Panc1 (cell line): Measurements from ENCODE around the gene PPM1H. TPM values are rescaled to one million over a fixed set of nuclear protein-coding genes. Genes with fewer than 3 reads are reported as not detected.
A peak's percentile ranks its signal among the peaks of the same experiment; 100 is the strongest.

Source experiments
- ATAC-seq: fragments of 200-7000 bp; cut with Tn5 transposase; 2 replicates; pipeline ENCODE4 v1.9.1; 2020; ENCODE audit warnings: mild to moderate bottlenecking, moderate library complexity
- BruUV-seq: library from RNA; stranded (reverse); fragments of 400-500 nt; replicated peaks from 2 replicates; lab custom pipeline; 2021; lab: Mats Ljungman, UMichigan
- CTCF ChIA-PET: fragments of 300-600 bp; sonication (Branson Sonifier 250); formaldehyde crosslinking; loops from one replicate; lab custom pipeline; 2022; ENCODE audit warnings: antibody characterized with exemption; lab: Charles Lee
- POLR2A ChIA-PET: fragments of 300-600 bp; sonication (Branson Sonifier 250); formaldehyde crosslinking; loops from one replicate; lab custom pipeline; 2022; ENCODE audit warnings: antibody characterized with exemption; lab: Charles Lee
- DNase-seq: peaks from one replicate; pipeline ENCODE4 v3.0.0-alpha.2; 2010; ENCODE audit warnings: low read depth, low spot score
- H3K27ac ChIP-seq: 2 replicates; pipeline ENCODE4 v1.5.1; 2011; ENCODE audit warnings: mild to moderate bottlenecking, low read length, inconsistent platforms
- H3K27me3 ChIP-seq: fragments of 200-500 bp; sonication (Bioruptor generic); 2 replicates; pipeline ENCODE4 v1.6.0; 2014; ENCODE audit warnings: low read length, inconsistent platforms; ENCODE audit not compliant: control insufficient read depth, insufficient read depth
- H3K36me3 ChIP-seq: fragments of 200-500 bp; sonication (Bioruptor generic); 2 replicates; pipeline ENCODE4 v1.5.1; 2014; ENCODE audit warnings: inconsistent platforms, mild to moderate bottlenecking, low read length, moderate library complexity; ENCODE audit not compliant: control insufficient read depth, insufficient read depth
- H3K4me1 ChIP-seq: 2 replicates; pipeline ENCODE4 v1.5.1; 2011; ENCODE audit warnings: inconsistent platforms, mild to moderate bottlenecking, low read length, moderate library complexity; ENCODE audit not compliant: control insufficient read depth, insufficient read depth
- H3K4me3 ChIP-seq, 2 experiments: 2 replicates each; pipeline ENCODE4 v1.5.1; 2011 to 2012; ENCODE audit warnings: low read depth in 2 of 2, low read length in 2 of 2, mild to moderate bottlenecking in 2 of 2, inconsistent platforms in 1 of 2, moderate library complexity in 1 of 2
- H3K9me3 ChIP-seq: fragments of 200-500 bp; sonication (Bioruptor generic); 2 replicates; pipeline ENCODE4 v1.5.1; 2014; ENCODE audit warnings: low read depth, mild to moderate bottlenecking, inconsistent platforms, low read length, moderate library complexity; ENCODE audit not compliant: control insufficient read depth, insufficient read depth
- POLR2AphosphoS5 ChIP-seq: IDR thresholded peaks from 2 replicates; pipeline ENCODE4 v1.6.1; 2012; ENCODE audit warnings: mild to moderate bottlenecking, low read depth, low read length, moderate library complexity
- SIN3A ChIP-seq: IDR thresholded peaks from 2 replicates; pipeline ENCODE4 v1.6.1; 2012; ENCODE audit warnings: low read depth, mild to moderate bottlenecking, low read length, moderate library complexity, borderline replicate concordance; ENCODE audit not compliant: insufficient read depth
- TCF7L2 ChIP-seq: IDR thresholded peaks from 2 replicates; pipeline ENCODE4 v1.6.1; 2011; ENCODE audit warnings: mild to moderate bottlenecking, low read depth, low read length, inconsistent platforms
- in situ Hi-C: cut with HindIII; loops from 2 replicates; pipeline ENCODE4 v1.10.0; 2016; ENCODE audit warnings: low sequenced_read_pairs, low pct_unique_long_range_greater_than_20kb
- intact Hi-C: fragments of 100-400 bp; cut with micrococcal nuclease; formaldehyde crosslinking; loops from one replicate; pipeline ENCODE4 v1.10.0; 2022; ENCODE audit not compliant: unreplicated experiment
- total RNA-seq: library from RNA; stranded (reverse); gene quantifications from one replicate; pipeline ENCODE4 v1.2.1, GENCODE V29; 2021; ENCODE audit not compliant: unreplicated experiment
- TF ChIP-seq, protein P1 (sequence below): fragments of 450-650 bp; IDR thresholded peaks from 2 replicates; pipeline ENCODE4 v1.5.1; 2017; ENCODE audit warnings: mild to moderate bottlenecking
- TF ChIP-seq, protein P2 (sequence below), 2 experiments: IDR thresholded peaks; 2 replicates each; pipeline ENCODE4 v1.6.1; 2011 to 2012; ENCODE audit warnings: low read depth in 2 of 2, control low read depth in 1 of 2, low read length in 1 of 2, mild to moderate bottlenecking in 1 of 2, moderate library complexity in 1 of 2; ENCODE audit not compliant: insufficient read depth in 1 of 2

The PPM1H gene
- total RNA-seq, 1 experiment from 2014 or later = 22.9 TPM

DNA sequence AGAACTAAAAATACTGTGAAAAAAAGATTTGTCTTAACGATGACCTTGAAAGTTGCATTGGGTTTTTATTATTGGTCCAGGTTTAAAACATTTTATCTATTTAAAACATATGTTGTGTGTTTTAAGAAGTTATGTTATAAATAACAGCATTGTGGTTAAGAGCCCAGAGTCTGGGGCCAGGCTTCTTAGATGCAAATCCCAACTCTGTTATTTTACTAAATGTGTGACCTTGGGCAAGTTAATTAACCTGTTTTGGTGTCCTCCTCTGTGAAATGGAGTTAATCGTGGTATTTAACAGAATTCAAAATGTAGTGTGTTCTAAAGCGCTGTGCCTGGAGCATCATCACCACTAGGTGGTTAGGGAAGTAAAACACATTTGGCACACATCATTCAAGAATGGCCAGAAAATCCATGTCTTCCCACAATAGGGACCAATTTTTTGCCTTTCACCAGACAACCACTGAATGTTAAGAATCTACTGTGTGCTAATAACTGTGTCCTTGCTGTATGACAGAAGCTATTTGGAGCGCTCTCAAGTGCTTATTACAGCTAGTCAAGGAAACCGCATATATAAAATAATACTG lies 335.0 kb downstream of the PPM1H start:
- intact Hi-C loops = loop anchor here (5.0 to 10.0 kb wide), 2 partner anchors 192 to 465 kb away; no protein-coding TSS in a partner anchor
- Histone ChIP-seq H3K36me3 (no peaks in the 10 kb centered on the region), H3K4me3 (no peak overlapping the region), H3K27me3 (no peaks in the 10 kb centered on the region), H3K4me1 (peaks cover 10% of the 10 kb centered on the region), H3K27ac (no peak overlapping the region), H3K9me3 (no peaks in the 10 kb centered on the region)
- BruUV-seq = no TSS peak
- in situ Hi-C loops = loop anchor here (25.0 kb wide), 1 partner anchor 187 kb away; no protein-coding TSS in a partner anchor
- TF ChIP-seq, protein P1, sequence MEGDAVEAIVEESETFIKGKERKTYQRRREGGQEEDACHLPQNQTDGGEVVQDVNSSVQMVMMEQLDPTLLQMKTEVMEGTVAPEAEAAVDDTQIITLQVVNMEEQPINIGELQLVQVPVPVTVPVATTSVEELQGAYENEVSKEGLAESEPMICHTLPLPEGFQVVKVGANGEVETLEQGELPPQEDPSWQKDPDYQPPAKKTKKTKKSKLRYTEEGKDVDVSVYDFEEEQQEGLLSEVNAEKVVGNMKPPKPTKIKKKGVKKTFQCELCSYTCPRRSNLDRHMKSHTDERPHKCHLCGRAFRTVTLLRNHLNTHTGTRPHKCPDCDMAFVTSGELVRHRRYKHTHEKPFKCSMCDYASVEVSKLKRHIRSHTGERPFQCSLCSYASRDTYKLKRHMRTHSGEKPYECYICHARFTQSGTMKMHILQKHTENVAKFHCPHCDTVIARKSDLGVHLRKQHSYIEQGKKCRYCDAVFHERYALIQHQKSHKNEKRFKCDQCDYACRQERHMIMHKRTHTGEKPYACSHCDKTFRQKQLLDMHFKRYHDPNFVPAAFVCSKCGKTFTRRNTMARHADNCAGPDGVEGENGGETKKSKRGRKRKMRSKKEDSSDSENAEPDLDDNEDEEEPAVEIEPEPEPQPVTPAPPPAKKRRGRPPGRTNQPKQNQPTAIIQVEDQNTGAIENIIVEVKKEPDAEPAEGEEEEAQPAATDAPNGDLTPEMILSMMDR = peak; percentile 44
- no peak for TF ChIP-seq SIN3A
- ChIA-PET CTCF (interaction anchor here (0.6 kb wide), 1 partner anchor 116 kb away, joined by 3 read pairs; no protein-coding TSS in a partner anchor), POLR2A (interaction anchor here (0.5 kb wide), 1 partner anchor 22 kb away, joined by 4 read pairs; no protein-coding TSS in a partner anchor)
- DNase-seq = no peak
- ATAC-seq = no peak

DNA sequence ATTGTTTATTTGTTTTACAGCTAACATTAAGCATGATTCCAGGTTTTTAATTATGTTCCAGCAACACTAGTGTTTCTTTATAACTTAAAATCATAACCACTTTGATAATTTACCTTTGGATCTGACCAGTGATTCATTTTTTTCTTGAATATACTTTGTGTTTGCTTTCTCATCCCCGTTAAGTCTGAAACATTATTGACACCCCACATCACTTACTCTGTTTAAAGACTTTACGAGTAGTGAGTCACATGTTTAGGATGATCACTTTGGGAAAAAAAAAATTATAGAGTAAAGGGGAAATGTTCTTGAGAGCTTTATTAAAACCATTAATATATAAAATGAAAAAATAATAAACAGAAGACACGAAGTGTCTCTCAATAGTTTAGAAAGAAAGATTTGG lies 336.1 kb downstream of the PPM1H start:
- H3K4me3 ChIP-seq = no peak overlapping the region
- BruUV-seq = no TSS peak
- H3K27ac ChIP-seq = no peak overlapping the region
- TF ChIP-seq, protein P2, sequence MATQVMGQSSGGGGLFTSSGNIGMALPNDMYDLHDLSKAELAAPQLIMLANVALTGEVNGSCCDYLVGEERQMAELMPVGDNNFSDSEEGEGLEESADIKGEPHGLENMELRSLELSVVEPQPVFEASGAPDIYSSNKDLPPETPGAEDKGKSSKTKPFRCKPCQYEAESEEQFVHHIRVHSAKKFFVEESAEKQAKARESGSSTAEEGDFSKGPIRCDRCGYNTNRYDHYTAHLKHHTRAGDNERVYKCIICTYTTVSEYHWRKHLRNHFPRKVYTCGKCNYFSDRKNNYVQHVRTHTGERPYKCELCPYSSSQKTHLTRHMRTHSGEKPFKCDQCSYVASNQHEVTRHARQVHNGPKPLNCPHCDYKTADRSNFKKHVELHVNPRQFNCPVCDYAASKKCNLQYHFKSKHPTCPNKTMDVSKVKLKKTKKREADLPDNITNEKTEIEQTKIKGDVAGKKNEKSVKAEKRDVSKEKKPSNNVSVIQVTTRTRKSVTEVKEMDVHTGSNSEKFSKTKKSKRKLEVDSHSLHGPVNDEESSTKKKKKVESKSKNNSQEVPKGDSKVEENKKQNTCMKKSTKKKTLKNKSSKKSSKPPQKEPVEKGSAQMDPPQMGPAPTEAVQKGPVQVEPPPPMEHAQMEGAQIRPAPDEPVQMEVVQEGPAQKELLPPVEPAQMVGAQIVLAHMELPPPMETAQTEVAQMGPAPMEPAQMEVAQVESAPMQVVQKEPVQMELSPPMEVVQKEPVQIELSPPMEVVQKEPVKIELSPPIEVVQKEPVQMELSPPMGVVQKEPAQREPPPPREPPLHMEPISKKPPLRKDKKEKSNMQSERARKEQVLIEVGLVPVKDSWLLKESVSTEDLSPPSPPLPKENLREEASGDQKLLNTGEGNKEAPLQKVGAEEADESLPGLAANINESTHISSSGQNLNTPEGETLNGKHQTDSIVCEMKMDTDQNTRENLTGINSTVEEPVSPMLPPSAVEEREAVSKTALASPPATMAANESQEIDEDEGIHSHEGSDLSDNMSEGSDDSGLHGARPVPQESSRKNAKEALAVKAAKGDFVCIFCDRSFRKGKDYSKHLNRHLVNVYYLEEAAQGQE (IDR thresholded peaks at IDR 0.05; ENCODE audit: insufficient read depth in 1 of 2, low read depth in 2 of 2, low read length in 1 of 2) = no peak
- TF ChIP-seq TCF7L2 (no peak), SIN3A (no peak), POLR2AphosphoS5 (no peak)
- TF ChIP-seq, protein P1 = no peak
- no peaks in the 10 kb centered on the region for H3K36me3 ChIP-seq
- ATAC-seq (no peak), DNase-seq (no peak)
- no peaks in the 10 kb centered on the region for H3K9me3 ChIP-seq
- no peaks in the 10 kb centered on the region for H3K27me3 ChIP-seq
- in situ Hi-C loops (no loop called here), intact Hi-C loops (no loop called here)
- ChIA-PET POLR2A (no interaction called here), CTCF (no interaction called here)
- peaks cover 8% of the 10 kb centered on the region for H3K4me1 ChIP-seq
